HG03039 (cell line): ENCODE data around the gene SPIN3.
"Not testable (repeated sequence)": the region's sequence is repeated elsewhere in the genome, so short reads cannot be mapped to it uniquely, and the experiment has no call there.

Experiments used
- ATAC-seq: cut with Tn5 transposase; IDR thresholded peaks from one replicate; pipeline ENCODE4 v1.9.1; 2021; ENCODE audit warnings: mild to moderate bottlenecking, moderate library complexity; ENCODE audit not compliant: unreplicated experiment

The SPIN3 gene

DNA sequence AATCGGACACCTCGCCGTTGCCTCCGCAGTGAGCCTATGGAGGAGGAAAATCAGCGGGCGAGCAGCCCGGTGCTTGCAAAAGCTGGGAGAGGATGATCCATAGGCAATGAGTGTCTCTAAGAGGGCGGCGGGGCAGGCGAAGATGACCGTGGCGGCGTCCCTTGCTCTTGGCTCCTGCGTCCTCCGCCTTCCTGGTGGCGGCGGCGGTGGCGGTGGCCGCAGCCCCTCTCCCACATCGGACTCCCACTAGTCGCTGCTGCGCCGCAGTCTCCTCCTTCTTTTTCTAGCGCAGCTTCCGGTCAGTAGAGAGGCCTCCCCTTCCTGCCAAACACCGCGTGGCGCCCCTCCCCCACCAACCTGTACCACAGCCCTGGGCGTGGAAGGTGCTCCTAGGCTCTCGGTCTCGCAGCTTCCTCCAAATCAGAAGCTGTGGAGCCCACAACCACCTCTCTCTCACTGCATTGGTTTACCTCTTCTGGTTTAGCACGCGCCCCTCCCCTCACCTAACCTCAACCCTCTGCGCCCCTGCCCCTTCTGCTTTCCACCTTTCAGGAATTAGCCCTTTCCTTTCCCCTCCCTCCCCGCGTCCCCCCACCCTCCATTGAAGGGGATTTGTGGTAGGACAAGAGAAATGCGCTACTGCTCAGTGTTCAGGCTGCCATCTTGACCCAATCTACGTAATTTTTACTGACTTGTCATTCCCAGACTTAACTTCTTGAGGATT, at the start of gene SPIN3:
SPIN3 (minus strand) TSS at position 271 of the 724 bp plus-strand sequence. CDS start 594 bp downstream, outside the sequence.
- ATAC-seq = peak; percentile 97

DNA sequence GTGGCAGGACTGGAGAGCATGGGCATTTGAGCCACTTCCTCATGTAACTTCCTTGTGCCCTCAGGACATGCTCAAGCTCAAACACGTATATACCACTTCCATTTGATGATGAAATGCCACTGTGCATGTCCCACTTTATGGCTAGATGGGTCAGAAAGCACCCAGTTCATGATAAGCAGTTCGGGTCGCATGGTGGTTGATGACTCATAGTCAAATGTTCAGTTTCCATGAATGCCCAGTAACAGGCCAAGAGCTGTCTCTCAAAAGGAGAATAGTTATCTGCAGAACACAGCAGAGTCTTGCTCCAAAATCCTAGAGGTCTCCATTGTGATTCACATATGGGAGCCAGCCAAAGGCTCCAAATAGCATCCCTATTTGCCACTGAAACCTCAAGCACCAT, 48.9 kb upstream of the SPIN3 start:
- ATAC-seq = no peak

DNA sequence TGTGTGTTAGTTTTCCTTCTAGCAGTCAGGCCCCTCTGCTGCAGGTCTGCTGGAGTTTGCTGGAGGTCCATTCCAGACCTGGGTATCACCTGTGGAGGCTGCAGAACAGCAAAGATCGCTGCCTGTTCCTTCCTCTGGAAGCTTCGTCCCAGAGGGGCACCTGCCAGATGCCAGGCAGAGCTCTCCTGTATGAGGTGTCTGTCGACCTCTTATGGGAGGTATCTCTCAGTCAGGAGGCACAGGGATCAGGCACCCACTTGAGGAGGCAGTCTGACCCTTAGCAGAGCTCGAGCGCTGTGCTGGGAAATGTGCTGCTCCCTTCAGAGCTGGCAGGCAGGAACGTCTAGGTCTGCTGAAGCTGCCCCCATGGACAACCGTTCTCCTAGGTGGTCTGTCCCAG, 41.9 kb upstream of the SPIN3 start:
- ATAC-seq = not testable (repeated sequence)

DNA sequence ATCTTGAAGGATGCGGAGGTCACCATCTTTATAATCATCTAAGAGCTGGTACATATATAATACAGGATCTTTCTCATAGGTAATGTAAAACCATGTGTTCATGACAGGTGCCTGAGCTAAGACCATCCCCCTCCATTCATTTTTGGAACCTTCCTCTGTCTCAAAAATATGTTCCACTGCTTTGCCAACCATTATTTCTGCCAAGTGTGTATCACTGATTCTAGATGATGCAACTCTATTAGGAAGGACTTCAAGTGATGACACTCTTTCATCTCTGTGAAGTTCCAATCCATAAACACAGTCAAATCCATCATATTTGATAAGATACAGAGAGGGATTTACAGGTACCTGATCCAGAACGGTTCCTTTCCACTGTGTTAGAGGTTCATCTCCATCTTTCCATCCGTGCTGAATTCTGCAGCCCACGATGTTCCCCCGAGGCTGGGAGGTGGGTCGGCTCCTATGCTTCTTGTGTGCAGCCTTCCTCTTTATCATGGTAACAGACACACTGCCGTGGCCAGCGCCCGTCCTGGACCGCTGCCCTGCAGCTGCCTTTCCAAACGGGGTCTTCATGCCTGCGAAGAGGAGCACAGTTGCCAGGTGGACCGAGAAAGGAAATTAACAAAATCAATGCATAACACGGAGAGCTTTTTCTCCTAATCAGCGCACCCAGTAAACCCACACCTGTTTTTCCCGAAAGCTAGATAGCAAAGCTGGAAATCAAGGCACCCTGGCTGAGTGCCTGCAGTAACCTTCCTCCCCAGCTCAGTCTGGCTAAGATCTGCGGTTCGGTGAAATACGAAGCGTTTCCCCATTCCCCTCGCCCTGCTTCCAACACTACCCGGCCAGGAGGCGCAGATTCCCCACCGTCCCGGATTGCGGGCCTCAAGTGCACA, 718 bp downstream of the SPIN3 start:
- no peak for ATAC-seq

DNA sequence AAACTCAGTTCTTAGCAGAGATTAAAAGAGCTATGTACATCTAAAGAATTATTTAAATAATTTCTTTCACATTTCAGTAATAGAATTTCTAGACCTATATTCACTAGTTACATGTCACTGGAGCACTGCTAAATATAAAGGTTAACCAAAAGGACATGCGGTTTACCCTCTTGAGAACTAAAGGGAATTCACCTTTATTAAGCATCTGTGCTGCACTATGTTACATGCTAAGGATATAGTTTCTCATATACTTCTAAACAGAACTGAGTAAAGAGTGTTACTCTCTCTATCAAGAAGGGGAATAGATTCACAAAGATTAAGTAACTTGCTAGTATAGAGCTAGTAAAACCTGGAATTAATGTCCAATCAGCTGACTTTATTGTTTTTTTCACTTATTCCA, 7.6 kb downstream of the SPIN3 start:
- no peak for ATAC-seq

DNA sequence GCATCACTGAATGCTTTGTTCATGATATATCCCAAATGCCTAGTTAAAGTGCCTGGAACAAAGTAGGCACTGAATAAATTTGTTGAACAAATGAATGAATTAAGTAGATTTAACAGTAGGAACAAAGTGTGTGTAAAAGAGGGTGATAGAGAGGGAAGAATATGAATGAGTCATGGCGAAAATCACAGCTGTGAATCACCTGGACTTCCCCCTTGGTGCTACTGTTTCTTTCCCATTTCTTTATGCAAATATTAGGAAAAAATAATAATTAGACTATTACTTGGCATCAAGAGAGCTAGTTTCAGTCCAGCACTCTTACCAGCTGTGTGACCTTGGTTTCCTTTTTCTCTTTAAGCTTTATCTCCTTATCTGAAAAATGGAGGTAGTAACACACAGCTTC, 9.2 kb downstream of the SPIN3 start:
- no peak for ATAC-seq

DNA sequence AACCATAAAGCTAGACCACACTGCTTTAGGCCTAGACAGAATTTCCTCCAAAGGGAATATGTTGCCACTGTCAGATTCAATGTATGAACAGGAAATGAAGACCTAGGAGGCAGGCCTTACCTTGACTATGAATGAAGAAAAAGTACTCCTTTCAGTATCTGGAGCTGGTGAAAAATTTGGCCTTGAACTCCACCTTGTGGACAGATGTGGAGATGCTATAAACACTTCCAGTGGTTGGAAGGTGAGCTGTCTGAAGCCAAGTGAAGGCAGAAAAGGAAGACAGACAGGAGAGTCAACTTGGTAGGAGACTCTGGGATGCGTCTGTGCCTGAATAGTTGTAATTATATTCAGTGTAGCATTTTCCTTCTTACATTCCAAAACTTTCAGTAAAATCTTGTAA, 17.2 kb downstream of the SPIN3 start:
- ATAC-seq = peak; percentile 89

DNA sequence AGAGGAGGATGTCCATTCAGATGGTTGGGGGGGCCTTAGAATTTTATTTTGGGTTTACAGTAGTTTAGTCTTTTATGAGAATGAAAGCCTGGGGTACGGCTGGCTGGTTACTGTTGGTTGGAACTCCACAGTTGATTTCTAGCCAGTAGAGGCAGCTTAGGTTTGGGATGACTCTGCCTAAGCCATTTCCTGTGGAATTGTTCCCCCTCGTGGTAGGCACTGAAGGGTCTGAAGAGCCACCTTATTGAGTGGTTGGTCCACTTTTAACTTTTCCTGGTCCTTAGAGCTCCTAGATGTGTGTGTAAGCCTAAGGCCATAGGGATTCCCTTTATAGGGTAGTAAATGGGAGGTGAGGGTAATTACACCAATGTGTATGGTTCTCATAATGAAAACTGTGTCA, 19.7 kb downstream of the SPIN3 start:
- ATAC-seq = no peak

DNA sequence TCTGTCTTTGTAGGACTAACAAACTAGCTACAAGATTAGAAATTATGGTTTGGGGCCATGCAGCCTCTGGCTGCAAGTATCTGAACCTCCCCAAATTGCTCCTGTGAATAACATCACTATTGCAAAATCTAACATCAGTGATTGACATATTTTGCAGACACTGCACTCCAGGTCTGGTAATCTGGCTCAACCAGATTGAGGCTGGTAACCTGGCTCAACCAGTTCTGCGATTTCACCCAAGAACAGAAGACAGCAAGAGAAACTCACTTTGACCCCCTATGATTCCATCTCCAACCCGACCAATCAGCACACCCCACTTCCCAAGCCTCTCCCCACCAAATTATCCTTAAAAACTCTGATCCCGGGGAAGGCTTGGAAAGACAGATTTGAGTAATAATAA, 20.9 kb downstream of the SPIN3 start:
- no peak for ATAC-seq

DNA sequence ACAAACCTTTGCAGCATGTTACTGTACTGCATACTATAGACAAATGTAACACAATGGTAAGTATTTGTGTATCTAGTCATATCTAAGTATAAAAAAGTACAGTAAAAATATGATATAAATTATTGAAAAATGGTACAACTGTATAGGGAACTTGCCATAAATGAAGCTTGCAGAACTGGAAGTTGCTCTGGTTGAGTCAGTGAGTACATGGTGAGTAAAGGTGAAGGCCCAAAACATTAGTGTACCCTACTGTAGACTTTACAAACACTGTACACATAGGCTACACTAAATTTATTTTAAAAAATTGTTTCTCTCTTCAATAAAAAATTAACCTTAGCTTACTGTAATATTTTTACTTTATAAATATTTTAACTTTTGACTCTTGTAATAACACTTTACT, 25.8 kb downstream of the SPIN3 start:
- no peak for ATAC-seq

DNA sequence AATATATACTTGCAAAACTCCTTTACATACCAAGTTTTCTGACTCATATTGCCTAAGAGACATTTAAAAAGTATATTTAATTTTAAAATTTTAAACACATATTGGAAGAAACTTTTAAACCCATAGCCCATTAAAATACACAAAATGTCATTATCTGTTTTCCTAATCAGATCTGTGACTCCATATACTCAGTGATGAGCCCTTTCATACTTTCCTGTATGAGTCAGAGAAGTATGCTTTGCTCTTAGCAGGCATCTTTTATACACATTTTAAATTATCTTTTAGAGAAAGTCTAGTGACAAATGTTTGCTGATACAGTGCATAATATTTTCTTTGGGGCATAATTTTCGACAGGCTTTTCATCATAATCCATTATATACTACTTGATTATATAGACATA, 26.4 kb downstream of the SPIN3 start:
- no peak for ATAC-seq

DNA sequence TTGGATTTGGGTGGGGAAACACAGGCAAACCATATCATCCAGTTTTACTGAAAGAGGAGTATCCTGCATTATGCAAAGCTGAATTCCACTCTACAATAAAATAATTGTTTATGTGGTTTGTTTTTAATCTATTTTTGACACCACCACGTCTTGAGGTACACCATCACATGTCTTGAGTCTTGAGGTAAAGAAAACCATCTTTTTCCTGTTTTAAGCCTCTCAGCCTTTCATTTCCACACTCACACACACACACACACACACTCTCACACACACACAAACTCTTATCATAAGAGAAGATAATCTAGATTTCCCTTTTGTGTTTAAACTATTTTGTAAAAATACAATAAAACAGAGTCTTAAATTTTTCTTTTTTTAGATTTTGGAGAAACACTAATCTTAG, 32.0 kb downstream of the SPIN3 start:
- no peak for ATAC-seq

DNA sequence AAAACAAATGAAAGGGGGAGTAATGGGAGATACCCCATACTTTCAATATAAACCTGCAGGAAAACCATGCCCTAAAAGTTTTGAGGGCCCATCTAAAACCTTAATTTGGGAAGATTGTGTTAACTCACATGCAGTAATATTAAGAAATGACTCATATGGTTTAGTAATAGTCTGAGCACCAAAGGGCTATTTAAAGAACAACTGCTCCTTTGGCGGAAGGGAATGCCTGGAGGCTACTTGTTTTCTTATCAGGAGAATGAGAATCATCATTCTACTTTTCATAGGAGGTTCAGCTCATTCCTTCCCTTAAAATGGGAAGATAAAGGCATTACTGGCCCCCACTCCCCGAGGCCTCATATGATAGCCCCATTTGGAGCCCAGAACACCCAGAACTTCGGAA, 47.6 kb downstream of the SPIN3 start:
- no peak for ATAC-seq

DNA sequence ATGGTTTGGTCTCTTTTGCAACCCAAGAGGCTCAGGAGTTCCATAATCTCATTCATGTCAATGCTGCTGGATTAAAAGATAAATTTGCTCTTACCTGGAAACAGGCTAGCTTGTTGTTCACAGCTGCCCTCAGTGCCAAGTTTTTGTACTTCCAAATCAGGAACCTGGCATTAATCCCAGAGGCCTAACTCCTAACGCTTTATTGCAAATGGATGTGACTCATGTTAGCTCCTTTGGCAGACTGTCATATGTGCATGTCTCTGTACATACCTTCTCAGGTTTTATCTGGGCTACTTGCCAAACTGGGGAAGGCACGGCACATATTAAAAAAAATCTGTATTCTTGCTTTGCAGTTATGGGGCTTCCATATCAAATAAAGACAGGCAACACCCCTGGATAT, 49.1 kb downstream of the SPIN3 start:
- not testable (repeated sequence) for ATAC-seq

DNA sequence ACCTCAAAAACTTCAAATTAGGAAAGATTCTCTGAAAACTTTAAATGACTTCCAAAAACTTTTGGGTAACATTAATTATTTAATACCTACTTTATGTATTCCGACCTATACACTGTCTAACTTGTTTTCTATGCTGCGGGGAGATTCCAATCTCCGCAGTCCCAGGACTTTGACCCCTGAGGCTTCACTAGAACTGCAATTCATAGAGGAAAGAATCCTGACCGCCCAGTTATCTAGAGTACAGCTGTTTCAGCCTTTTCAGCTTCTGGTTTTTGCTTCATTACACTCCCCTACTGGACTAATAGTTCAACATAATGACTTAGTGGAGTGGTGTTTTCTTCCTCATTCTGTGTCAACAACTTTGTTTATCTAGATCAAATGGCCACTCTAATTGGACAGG, 50.1 kb downstream of the SPIN3 start:
- ATAC-seq = not testable (repeated sequence)

DNA sequence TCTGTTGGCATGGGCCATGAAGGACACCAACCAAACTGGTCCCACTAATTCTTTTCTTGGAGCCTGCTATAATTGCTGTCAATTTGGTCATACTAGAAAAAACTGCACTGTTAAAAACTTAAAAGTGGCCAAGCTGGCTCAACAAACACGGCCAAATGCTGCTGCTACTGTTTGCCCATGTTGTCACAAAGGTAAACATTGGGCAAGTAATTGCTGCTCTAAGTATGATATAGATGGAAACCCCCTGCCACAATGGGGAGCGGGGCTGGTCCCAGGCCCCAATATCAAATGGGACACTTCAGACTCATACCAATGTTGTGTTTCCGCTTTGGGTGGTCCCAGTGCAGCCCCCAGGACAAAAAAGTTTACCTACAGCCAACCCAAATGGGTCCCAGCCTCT, 52.1 kb downstream of the SPIN3 start:
- ATAC-seq = no peak
